GM12891 (cell line): Measurements from ENCODE around the gene KCP. TPM values are rescaled to one million over a fixed set of nuclear protein-coding genes. Genes with fewer than 3 reads are reported as not detected.

Experiments used
- DNase-seq: peaks from one replicate; pipeline ENCODE4 v3.0.0; 2011; ENCODE audit warnings: low spot score; ENCODE audit not compliant: insufficient read length
- FAIRE-seq: peaks from 2 replicates; lab custom pipeline; 2011; peaks lifted over from hg19 to GRCh38; lab: Jason Lieb, UNC
- PAX5 ChIP-seq: IDR thresholded peaks from 2 replicates; pipeline ENCODE4 v1.6.1; 2011; ENCODE audit warnings: low read length, moderate library complexity, mild to moderate bottlenecking; ENCODE audit not compliant: insufficient read depth, severe bottlenecking
- POLR2A ChIP-seq: IDR thresholded peaks from 2 replicates; pipeline ENCODE4 v1.6.1; 2011; ENCODE audit warnings: low read depth, low read length, control low read depth
- POLR2AphosphoS5 ChIP-seq: IDR thresholded peaks from 2 replicates; pipeline ENCODE4 v1.6.1; 2011; ENCODE audit warnings: low read depth, low read length, control low read depth
- POU2F2 ChIP-seq: IDR thresholded peaks from 2 replicates; pipeline ENCODE4 v1.6.1; 2011; ENCODE audit warnings: low read depth, mild to moderate bottlenecking, control low read depth, low read length, moderate library complexity
- SPI1 ChIP-seq: IDR thresholded peaks from 2 replicates; pipeline ENCODE4 v1.6.1; 2011; ENCODE audit warnings: low read depth, low read length, control low read depth
- TAF1 ChIP-seq: IDR thresholded peaks from 2 replicates; pipeline ENCODE4 v1.6.1; 2011; ENCODE audit warnings: low read depth, low read length, control low read depth
- polyA plus RNA-seq: library from polyadenylated mRNA; unstranded; fragments of >200 nt; gene quantifications from one replicate; pipeline ENCODE4 v1.2.1, GENCODE V29; 2012; ENCODE audit warnings: low read depth, missing spikeins, inconsistent platforms; ENCODE audit not compliant: missing spikeins

Gene KCP
- polyA plus RNA-seq: 1.3 TPM

GRCh38 chr7:128910569-128910945 is at the start of gene KCP:
Gene KCP, minus strand, starts transcription at chr7:128910709. Its CDS starts 33 bp downstream, at chr7:128910676.
- no peak for DNase-seq
- FAIRE-seq: no peak
- no peak for TF ChIP-seq PAX5
- no peak for TF ChIP-seq POU2F2
- TF ChIP-seq SPI1: no peak
- no peak for TF ChIP-seq POLR2A
- no peak for TF ChIP-seq POLR2AphosphoS5
- no peak for TF ChIP-seq TAF1

- DNase-seq (no peak), FAIRE-seq (peak; percentile 47)
- TF ChIP-seq SPI1 (no peak), POLR2AphosphoS5 (no peak), PAX5 (no peak), TAF1 (no peak), POU2F2 (no peak), POLR2A (no peak)
Observed at GRCh38 chr7:128959296-128959695, 48.8 kb upstream of the KCP start.

GRCh38 chr7:128955981-128956380 is 45.5 kb upstream of the KCP start:
- FAIRE-seq: no peak

GRCh38 chr7:128954830-128955802 is 44.6 kb upstream of the KCP start:
- TF ChIP-seq POLR2AphosphoS5: no peak
- peak; percentile 85 for TF ChIP-seq SPI1
- TF ChIP-seq PAX5: no peak
- DNase-seq: no peak
- peak; percentile 78 for FAIRE-seq

More at GRCh38 chr7:128955981-128956380, 45.5 kb upstream of the KCP start:
- DNase-seq: no peak
- TF ChIP-seq POU2F2 (no peak), TAF1 (no peak), POLR2A (no peak), PAX5 (no peak), SPI1 (no peak), POLR2AphosphoS5 (no peak)

- DNase-seq: no peak
- TF ChIP-seq TAF1 (no peak), POLR2A (no peak), POLR2AphosphoS5 (no peak), PAX5 (no peak), SPI1 (no peak), POU2F2 (no peak)
- FAIRE-seq: peak; percentile 82
Observed at GRCh38 chr7:128954150-128954549, 43.6 kb upstream of the KCP start.

GRCh38 chr7:128951296-128951695 is 40.8 kb upstream of the KCP start:
- no peak for FAIRE-seq
- TF ChIP-seq PAX5 (no peak), POU2F2 (no peak), POLR2A (no peak), TAF1 (no peak), POLR2AphosphoS5 (no peak), SPI1 (no peak)
- DNase-seq: no peak

- TF ChIP-seq POLR2A: no peak; the same call in 1 of the 2 replicates
- peak; percentile 23; the same call in 1 of the 2 replicates for TF ChIP-seq SPI1
- TF ChIP-seq PAX5: no peak
- DNase-seq: no peak
- FAIRE-seq: no peak
Observed at GRCh38 chr7:128948976-128949760, 38.7 kb upstream of the KCP start.

GRCh38 chr7:128948312-128948973 is 37.9 kb upstream of the KCP start:
- DNase-seq (no peak), FAIRE-seq (no peak)
- TF ChIP-seq POLR2A (peak; percentile 17; the same call in 1 of the 2 replicates), SPI1 (no peak), PAX5 (no peak), POU2F2 (no peak), POLR2AphosphoS5 (peak; percentile 27; the same call in 1 of the 2 replicates), TAF1 (no peak)

- FAIRE-seq (no peak), DNase-seq (no peak)
- TF ChIP-seq POLR2A: no peak; the same call in 1 of the 2 replicates
- TF ChIP-seq POLR2AphosphoS5: 0 out of 2 replicates have a peak, but pooled peaks have one; percentile 28
Observed at GRCh38 chr7:128947854-128948253, 37.3 kb upstream of the KCP start.

- TF ChIP-seq PAX5: no peak
- no peak for TF ChIP-seq POLR2AphosphoS5
- TF ChIP-seq TAF1: no peak
- TF ChIP-seq POLR2A: no peak; the same call in 1 of the 2 replicates
- no peak for TF ChIP-seq SPI1
- TF ChIP-seq POU2F2: no peak
- DNase-seq: no peak
- no peak for FAIRE-seq
Observed at GRCh38 chr7:128946936-128947830, 36.7 kb upstream of the KCP start.
